Spleen (tissue), 11 donors: ENCODE measurements around the gene PCNX4. TPM values are rescaled to one million over a fixed set of nuclear protein-coding genes. Genes with fewer than 3 reads are reported as not detected.

Experiments
- DNase-seq: peaks from one replicate; pipeline ENCODE4 v3.0.0-alpha.2; 2020
- H3K27ac ChIP-seq, 8 donors: fragments of 200-600 bp; sonication (generic) in 7 of 8; 1 replicate in 4 of 8; 2 replicates in 4 of 8; pipeline versions ENCODE4 v1.5.0 to v1.8.0; 2016 to 2021; ENCODE audit warnings: inconsistent platforms in 4 of 8, mild to moderate bottlenecking in 4 of 8, moderate library complexity in 1 of 8
- H3K27me3 ChIP-seq, 7 donors: fragments of 200-600 bp; sonication (generic) in 6 of 7; replicated peaks in 1 of 7; 1 replicate in 4 of 7; 2 replicates in 3 of 7; pipeline versions ENCODE4 v1.5.0 to v1.8.0; 2016 to 2021; ENCODE audit warnings: inconsistent platforms in 3 of 7, mild to moderate bottlenecking in 1 of 7
- H3K36me3 ChIP-seq, 6 donors: fragments of 200-600 bp; sonication (generic) in 5 of 6; 1 replicate in 4 of 6; 2 replicates in 2 of 6; pipeline versions ENCODE4 v1.5.0 to v1.8.0; 2016 to 2021; ENCODE audit warnings: inconsistent platforms in 2 of 6
- H3K4me1 ChIP-seq, 6 donors: fragments of 200-600 bp; sonication (generic) in 5 of 6; 1 replicate in 3 of 6; 2 replicates in 3 of 6; pipeline versions ENCODE4 v1.5.0 to v1.8.0; 2016 to 2021; ENCODE audit warnings: inconsistent platforms in 3 of 6
- H3K4me3 ChIP-seq, 8 donors: fragments of 200-600 bp; sonication (generic) in 7 of 8; 1 replicate in 4 of 8; 2 replicates in 4 of 8; pipeline versions ENCODE4 v1.5.0 to v1.8.0; 2016 to 2021; ENCODE audit warnings: inconsistent platforms in 4 of 8, mild to moderate bottlenecking in 4 of 8, moderate library complexity in 2 of 8
- H3K9me3 ChIP-seq, 8 donors: fragments of 200-600 bp; sonication (generic) in 7 of 8; 1 replicate in 4 of 8; 2 replicates in 4 of 8; pipeline versions ENCODE4 v1.5.0 to v1.8.0; 2016 to 2021; ENCODE audit warnings: inconsistent platforms in 4 of 8
- POLR2A ChIP-seq, 3 donors: fragments of 450-650 bp; IDR thresholded peaks; one replicate each; pipeline ENCODE4 v1.5.1; 2017; ENCODE audit warnings: antibody characterized with exemption in 3 of 3, mild to moderate bottlenecking in 1 of 3
- POLR2AphosphoS5 ChIP-seq, 3 donors: sonication (generic); formaldehyde crosslinking; IDR thresholded peaks; one replicate each; pipeline ENCODE4 v1.5.1; 2017; ENCODE audit warnings: antibody characterized with exemption in 3 of 3
- WGBS, 5 donors: extraction: QIAGEN DNeasy Blood & Tissue Kit in 3 of 5; methylation state at CpG; one replicate each; pipeline versions ENCODE4 v1.1.5 to v1.1.7; 2013 to 2018; 5-methylcytosine and 5-hydroxymethylcytosine counted together
- intact Hi-C: fragments of 100-400 bp; cut with DNase I; formaldehyde crosslinking; loops from one replicate; pipeline ENCODE4 v1.15.0; 2023; ENCODE audit warnings: low total_unique reads
- polyA plus RNA-seq, 3 donors: library from polyadenylated mRNA; stranded (reverse); fragments of 200-250 nt; gene quantifications; one replicate each; pipeline ENCODE4 v1.2.1, GENCODE V29; 2013
- total RNA-seq, 7 donors: library from RNA; depleted of rRNA in 3 of 7; stranded (reverse); fragments of >200 nt in 3 of 7; fragmentation: NEBNext Ultra II Directional in 4 of 7; extraction: Animal tissue kit (Norgen Biotek cat#: 25700) in 4 of 7; gene quantifications; one replicate each; pipeline versions ENCODE4 v1.1.0 to v1.2.1, GENCODE V29; 2016 to 2021
- TF ChIP-seq, protein P1 (sequence below), 11 experiments: fragments of 200-600 bp in 7 of 11; fragments of 450-650 bp in 4 of 11; sonication (generic) in 4 of 11; IDR thresholded peaks in 8 of 11; conservative IDR thresholded peaks in 3 of 11; 1 replicate in 7 of 11; 2 replicates in 4 of 11; pipeline versions ENCODE4 v1.4.0 to v1.8.0; 2016 to 2021; ENCODE audit warnings: antibody characterized with exemption in 11 of 11, inconsistent platforms in 4 of 11, mild to moderate bottlenecking in 1 of 11
- donor health status: healthy with polysubstance abuse.
- donor health status: DM: no; HTN: no; CAD: no; lungs with moderate emphysema.
- donor health status: DM: no; HTN: no; CAD: no.
- donor health status: Bipolar disorder and iron deficiency.
- donor health status: healthy.
- donor health status: DM: no; HTN: no; CAD: no.
- donor health status: DM: yes; HTN: yes; CAD: no.

Gene PCNX4
- total and polyA plus RNA-seq, 10 donors, result 11.5 to 102 (median 41.2) TPM

DNA sequence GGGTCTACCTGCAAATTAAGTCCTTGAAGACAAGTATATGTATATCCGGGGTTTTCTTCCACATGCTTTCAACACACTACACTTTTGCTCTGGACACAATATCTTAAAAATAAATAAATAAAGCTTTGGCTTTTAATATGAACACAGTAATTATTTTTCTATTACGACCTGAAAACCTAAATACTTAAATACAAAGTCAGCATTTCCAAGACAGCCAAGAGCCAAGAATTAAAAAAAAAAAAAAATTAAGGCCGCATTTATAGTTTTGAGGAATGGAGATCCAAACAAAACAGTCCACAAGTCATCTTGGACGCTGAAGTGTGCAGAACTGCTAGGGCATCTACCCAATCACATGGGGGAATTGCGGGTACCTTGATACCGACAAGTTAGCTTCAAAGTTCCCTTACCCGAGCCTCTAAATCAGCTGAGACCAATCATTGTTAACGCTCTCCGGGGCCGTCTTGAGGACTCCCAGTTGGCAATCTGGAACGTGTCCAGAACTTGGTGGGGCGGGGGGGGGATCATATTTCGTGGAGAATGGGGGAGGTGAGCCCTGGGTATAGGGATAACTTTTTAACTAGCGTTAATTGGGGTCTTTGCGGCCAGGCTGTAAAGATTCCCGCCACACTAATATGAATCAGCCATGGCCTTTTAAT lies 731 bp upstream of the PCNX4 start:
- intact Hi-C loops, result loop anchor here (5.0 to 10.0 kb wide), 2 partner anchors 71 to 606 kb away; partner anchors contain the start of genes JKAMP and L3HYPDH
- WGBS, 5 donors, result 12 to 13% (median 13%) methylated on average over 16 of the region's 16 CpGs
- H3K27ac ChIP-seq, result peak overlapping the region; percentile 94 to 99 (median 97)
- H3K4me3 ChIP-seq, result peak overlapping the region; percentile 57 to 84 (median 64)
- peaks cover 18 to 43% (median 36%) of the 10 kb centered on the region in 6 donors for H3K4me1 ChIP-seq
- no peaks in the 10 kb centered on the region for H3K27me3 ChIP-seq
- DNase-seq, result no peak
- no peaks in the 10 kb centered on the region for H3K36me3 ChIP-seq
- TF ChIP-seq, protein P1, sequence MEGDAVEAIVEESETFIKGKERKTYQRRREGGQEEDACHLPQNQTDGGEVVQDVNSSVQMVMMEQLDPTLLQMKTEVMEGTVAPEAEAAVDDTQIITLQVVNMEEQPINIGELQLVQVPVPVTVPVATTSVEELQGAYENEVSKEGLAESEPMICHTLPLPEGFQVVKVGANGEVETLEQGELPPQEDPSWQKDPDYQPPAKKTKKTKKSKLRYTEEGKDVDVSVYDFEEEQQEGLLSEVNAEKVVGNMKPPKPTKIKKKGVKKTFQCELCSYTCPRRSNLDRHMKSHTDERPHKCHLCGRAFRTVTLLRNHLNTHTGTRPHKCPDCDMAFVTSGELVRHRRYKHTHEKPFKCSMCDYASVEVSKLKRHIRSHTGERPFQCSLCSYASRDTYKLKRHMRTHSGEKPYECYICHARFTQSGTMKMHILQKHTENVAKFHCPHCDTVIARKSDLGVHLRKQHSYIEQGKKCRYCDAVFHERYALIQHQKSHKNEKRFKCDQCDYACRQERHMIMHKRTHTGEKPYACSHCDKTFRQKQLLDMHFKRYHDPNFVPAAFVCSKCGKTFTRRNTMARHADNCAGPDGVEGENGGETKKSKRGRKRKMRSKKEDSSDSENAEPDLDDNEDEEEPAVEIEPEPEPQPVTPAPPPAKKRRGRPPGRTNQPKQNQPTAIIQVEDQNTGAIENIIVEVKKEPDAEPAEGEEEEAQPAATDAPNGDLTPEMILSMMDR (IDR thresholded peaks at IDR 0.05 in 8 of 11, conservative IDR thresholded peaks at IDR 0.05 in 3 of 11), result no peak
- TF ChIP-seq POLR2A (IDR thresholded peaks at IDR 0.05) (no peak), POLR2AphosphoS5 (IDR thresholded peaks at IDR 0.05) (no peak)
- no peaks in the 10 kb centered on the region for H3K9me3 ChIP-seq

DNA sequence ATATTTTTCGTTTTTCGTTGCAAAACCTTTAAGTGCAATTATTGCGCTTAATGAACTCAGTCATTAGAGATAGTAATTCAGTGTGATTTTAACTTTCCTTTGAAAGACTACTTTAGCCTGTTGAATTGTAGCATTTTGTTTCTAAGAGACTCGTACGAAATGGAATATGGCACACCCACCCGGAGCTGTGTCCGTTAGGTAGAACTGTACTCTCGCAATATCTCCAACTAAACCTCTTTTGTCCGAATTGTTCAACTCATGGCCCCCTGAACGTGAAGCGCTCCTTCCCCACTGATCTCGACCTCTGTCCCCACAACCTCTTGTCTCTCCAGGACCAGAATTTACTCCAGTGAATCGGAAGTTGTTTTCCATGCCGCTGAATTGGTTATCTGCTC lies 800 bp downstream of the PCNX4 start:
- Histone ChIP-seq H3K36me3 (peaks cover 0 to 5% (median 0%) of the 10 kb centered on the region in 6 donors), H3K4me1 (peaks cover 18 to 46% (median 37%) of the 10 kb centered on the region in 6 donors), H3K27me3 (no peaks in the 10 kb centered on the region), H3K27ac (peak overlapping the region; percentile 94 to 99 (median 97)), H3K9me3 (no peaks in the 10 kb centered on the region), H3K4me3 (peak overlapping the region; percentile 57 to 84 (median 64))
- intact Hi-C loops, result loop anchor here (5.0 to 10.0 kb wide), 2 partner anchors 70 to 608 kb away; partner anchors contain the start of genes JKAMP and L3HYPDH
- TF ChIP-seq, protein P1 (IDR thresholded peaks at IDR 0.05 in 8 of 11, conservative IDR thresholded peaks at IDR 0.05 in 3 of 11), result no peak
- TF ChIP-seq POLR2A (IDR thresholded peaks at IDR 0.05), result no peak
- 0 to 1% (median 1%) methylated on average over 14 of the region's 14 CpGs for WGBS, 5 donors
- DNase-seq, result no peak

DNA sequence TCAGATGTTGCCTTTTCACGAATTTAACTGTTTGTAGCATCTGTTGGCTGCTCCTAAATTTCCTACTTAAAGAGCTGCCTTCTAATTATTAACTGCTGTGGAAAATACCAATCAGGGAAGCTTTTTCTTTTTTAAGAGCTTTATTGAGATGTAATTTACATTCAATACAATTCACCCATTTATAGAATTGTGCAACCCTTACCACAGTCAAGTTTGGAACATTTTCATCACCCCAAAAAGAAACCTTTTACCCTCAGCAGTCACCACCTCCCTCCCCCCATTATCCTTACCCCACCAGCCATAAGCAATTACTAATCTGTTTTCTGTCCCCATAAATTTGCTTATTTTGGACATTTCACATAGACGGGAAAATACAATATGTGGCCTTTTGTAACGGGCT lies 1.4 kb downstream of the PCNX4 start:
- Histone ChIP-seq H3K36me3 (peaks cover 0 to 11% (median under 1%) of the 10 kb centered on the region in 6 donors), H3K4me3 (peak overlapping the region; percentile 57 to 84 (median 64)), H3K27ac (peak overlapping the region; percentile 94 to 99 (median 97)), H3K9me3 (no peaks in the 10 kb centered on the region), H3K4me1 (peaks cover 18 to 46% (median 37%) of the 10 kb centered on the region in 6 donors), H3K27me3 (no peaks in the 10 kb centered on the region)
- intact Hi-C loops, result loop anchor here (5.0 to 10.0 kb wide), 2 partner anchors 69 to 608 kb away; partner anchors contain the start of genes JKAMP and L3HYPDH
- WGBS, 5 donors, result 7 to 13% (median 9%) methylated on average over 3 of the region's 3 CpGs
- DNase-seq, result no peak
- no peak for TF ChIP-seq POLR2A (IDR thresholded peaks at IDR 0.05)
- TF ChIP-seq POLR2AphosphoS5 (IDR thresholded peaks at IDR 0.05), result no peak
- TF ChIP-seq, protein P1 (IDR thresholded peaks at IDR 0.05 in 8 of 11, conservative IDR thresholded peaks at IDR 0.05 in 3 of 11), result no peak

DNA sequence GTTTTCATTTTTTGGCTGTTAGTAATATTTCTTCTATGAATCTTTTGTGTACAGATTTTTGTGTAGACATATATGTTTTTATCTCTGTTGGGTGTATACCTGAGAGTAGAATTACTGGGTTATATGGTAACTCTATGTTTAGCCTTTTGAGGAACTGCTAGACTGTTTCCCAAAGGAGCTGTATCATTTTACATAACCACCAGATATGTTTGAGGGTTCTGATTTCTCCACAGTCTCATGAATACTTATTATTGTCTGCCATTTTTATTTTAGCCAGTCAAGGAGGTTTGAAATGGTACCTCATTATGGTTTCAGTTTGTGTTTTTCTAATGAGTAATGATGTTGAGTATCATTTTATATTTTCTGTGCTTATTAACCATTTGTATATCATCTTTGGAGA lies 1.9 kb downstream of the PCNX4 start:
- Histone ChIP-seq H3K4me1 (peaks cover 18 to 46% (median 37%) of the 10 kb centered on the region in 6 donors), H3K9me3 (no peaks in the 10 kb centered on the region), H3K4me3 (peak overlapping the region in 4 of 8 donors; percentile 57 to 84 (median 68)), H3K36me3 (peaks cover 0 to 15% (median 2%) of the 10 kb centered on the region in 6 donors), H3K27ac (peak overlapping the region in 6 of 8 donors; percentile 94 to 99 (median 97)), H3K27me3 (no peaks in the 10 kb centered on the region)
- no peak for DNase-seq
- intact Hi-C loops, result loop anchor here (5.0 to 10.0 kb wide), 2 partner anchors 69 to 609 kb away; partner anchors contain the start of genes JKAMP and L3HYPDH
- TF ChIP-seq POLR2AphosphoS5 (IDR thresholded peaks at IDR 0.05) (no peak), POLR2A (IDR thresholded peaks at IDR 0.05) (no peak)
- TF ChIP-seq, protein P1 (IDR thresholded peaks at IDR 0.05 in 8 of 11, conservative IDR thresholded peaks at IDR 0.05 in 3 of 11), result no peak
